Thyroid gland (tissue), 4 donors: Measurements from ENCODE around the gene ARHGAP28.

Source experiments
- POLR2A ChIP-seq, 2 donors: fragments of 450-650 bp; IDR thresholded peaks; one replicate each; pipeline ENCODE4 v1.6.1; 2017; ENCODE audit warnings: antibody characterized with exemption in 2 of 2, mild to moderate bottlenecking in 2 of 2, moderate library complexity in 1 of 2
- TF ChIP-seq, protein P1 (sequence below), 6 experiments: fragments of 200-600 bp in 3 of 6; fragments of 450-650 bp in 3 of 6; sonication (generic) in 3 of 6; IDR thresholded peaks; one replicate each; pipeline ENCODE4 v1.5.1; 2016 to 2019; ENCODE audit warnings: antibody characterized with exemption in 6 of 6, mild to moderate bottlenecking in 2 of 6, inconsistent platforms in 1 of 6, moderate library complexity in 1 of 6

DNA sequence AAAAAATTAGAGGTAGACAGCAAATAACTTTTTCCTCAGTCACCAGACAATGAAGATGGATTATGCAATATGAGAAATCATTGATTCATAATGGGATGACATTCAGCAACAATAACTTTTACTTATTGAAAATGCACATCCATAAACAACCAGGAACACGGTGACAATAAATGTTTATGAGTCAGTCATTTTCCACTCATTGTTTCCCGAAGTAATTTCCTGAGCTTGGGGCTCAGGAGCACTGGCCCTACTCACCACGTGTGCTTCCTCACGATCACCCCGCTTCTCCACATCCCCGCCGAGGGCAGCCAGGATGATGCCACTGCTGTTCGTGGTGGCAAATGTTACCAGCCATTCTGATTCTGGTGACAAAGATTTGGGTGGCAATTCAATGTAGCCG lies 231.8 kb downstream of the ARHGAP28 start:
- TF ChIP-seq, protein P1, sequence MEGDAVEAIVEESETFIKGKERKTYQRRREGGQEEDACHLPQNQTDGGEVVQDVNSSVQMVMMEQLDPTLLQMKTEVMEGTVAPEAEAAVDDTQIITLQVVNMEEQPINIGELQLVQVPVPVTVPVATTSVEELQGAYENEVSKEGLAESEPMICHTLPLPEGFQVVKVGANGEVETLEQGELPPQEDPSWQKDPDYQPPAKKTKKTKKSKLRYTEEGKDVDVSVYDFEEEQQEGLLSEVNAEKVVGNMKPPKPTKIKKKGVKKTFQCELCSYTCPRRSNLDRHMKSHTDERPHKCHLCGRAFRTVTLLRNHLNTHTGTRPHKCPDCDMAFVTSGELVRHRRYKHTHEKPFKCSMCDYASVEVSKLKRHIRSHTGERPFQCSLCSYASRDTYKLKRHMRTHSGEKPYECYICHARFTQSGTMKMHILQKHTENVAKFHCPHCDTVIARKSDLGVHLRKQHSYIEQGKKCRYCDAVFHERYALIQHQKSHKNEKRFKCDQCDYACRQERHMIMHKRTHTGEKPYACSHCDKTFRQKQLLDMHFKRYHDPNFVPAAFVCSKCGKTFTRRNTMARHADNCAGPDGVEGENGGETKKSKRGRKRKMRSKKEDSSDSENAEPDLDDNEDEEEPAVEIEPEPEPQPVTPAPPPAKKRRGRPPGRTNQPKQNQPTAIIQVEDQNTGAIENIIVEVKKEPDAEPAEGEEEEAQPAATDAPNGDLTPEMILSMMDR (IDR thresholded peaks at IDR 0.05) = no peak
- no peak for TF ChIP-seq POLR2A (IDR thresholded peaks at IDR 0.05)
